GM12878 (cell line): ENCODE results near the gene DNA2.

ENCODE experiments used
- EZH2 ChIP-seq: IDR thresholded peaks from 2 replicates; pipeline ENCODE4 v1.6.1; 2012; ENCODE audit warnings: low read depth, mild to moderate bottlenecking, control low read depth, inconsistent platforms, low read length, borderline replicate concordance; ENCODE audit not compliant: control insufficient read depth
- JUND ChIP-seq: IDR thresholded peaks from 2 replicates; pipeline ENCODE4 v1.6.1; 2012; ENCODE audit warnings: low read depth, mild to moderate bottlenecking, low read length, improper control_type of control experiment, moderate library complexity
- KAT2A ChIP-seq: conservative IDR thresholded peaks from 2 replicates; pipeline ENCODE4 v1.6.1; 2011; ENCODE audit warnings: low read depth, low read length; ENCODE audit not compliant: control insufficient read depth
- RFX5 ChIP-seq: IDR thresholded peaks from 2 replicates; pipeline ENCODE4 v1.6.1; 2011; ENCODE audit warnings: low read depth, low read length, improper control_type of control experiment
- STAT1 ChIP-seq: fragments of 450-650 bp; conservative IDR thresholded peaks from 2 replicates; pipeline ENCODE4 v1.6.1; 2014; ENCODE audit warnings: antibody characterized with exemption, mild to moderate bottlenecking
- ZSCAN29 ChIP-seq: fragments of 450-650 bp; IDR thresholded peaks from 2 replicates; pipeline ENCODE4 v1.6.1; 2017; ENCODE audit warnings: mild to moderate bottlenecking, moderate library complexity
- TF ChIP-seq, protein P1 (sequence below), 3 experiments: IDR thresholded peaks in 2 of 3; conservative IDR thresholded peaks in 1 of 3; 2 replicates each; pipeline ENCODE4 v1.5.1; 2011; ENCODE audit warnings: low read depth in 3 of 3, low read length in 3 of 3, mild to moderate bottlenecking in 3 of 3, control low read depth in 2 of 3, moderate library complexity in 2 of 3, inconsistent platforms in 1 of 3, mixed read lengths in 1 of 3; ENCODE audit not compliant: control insufficient read depth in 2 of 3, insufficient read depth in 1 of 3; ENCODE audit errors: extremely low read depth in 1 of 3
- TF ChIP-seq, protein P2 (sequence below): fragments of 450-650 bp; formaldehyde crosslinking; IDR thresholded peaks from 2 replicates; pipeline ENCODE4 v1.5.0; 2022; ENCODE audit warnings: mild to moderate bottlenecking, missing genetic modification characterization

DNA sequence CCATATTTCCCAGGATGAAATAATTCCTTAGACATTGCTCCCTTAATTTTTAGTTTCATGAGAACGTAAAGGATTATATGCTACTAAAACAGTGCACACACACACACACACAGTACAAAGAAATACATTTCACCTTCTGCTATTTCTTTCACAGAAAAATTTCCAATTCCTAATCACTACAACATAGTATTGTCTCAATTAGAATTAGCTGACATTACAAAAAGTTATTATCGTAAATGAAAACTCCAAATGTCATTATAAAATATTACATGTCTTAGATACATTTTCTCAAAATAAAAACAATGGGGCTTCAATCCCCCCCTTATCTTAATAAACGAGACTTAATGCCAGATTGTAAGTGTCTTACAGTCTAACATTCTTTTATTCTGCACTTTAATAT is 52.4 kb downstream of the DNA2 start:
- TF ChIP-seq, protein P1, sequence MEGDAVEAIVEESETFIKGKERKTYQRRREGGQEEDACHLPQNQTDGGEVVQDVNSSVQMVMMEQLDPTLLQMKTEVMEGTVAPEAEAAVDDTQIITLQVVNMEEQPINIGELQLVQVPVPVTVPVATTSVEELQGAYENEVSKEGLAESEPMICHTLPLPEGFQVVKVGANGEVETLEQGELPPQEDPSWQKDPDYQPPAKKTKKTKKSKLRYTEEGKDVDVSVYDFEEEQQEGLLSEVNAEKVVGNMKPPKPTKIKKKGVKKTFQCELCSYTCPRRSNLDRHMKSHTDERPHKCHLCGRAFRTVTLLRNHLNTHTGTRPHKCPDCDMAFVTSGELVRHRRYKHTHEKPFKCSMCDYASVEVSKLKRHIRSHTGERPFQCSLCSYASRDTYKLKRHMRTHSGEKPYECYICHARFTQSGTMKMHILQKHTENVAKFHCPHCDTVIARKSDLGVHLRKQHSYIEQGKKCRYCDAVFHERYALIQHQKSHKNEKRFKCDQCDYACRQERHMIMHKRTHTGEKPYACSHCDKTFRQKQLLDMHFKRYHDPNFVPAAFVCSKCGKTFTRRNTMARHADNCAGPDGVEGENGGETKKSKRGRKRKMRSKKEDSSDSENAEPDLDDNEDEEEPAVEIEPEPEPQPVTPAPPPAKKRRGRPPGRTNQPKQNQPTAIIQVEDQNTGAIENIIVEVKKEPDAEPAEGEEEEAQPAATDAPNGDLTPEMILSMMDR (IDR thresholded peaks at IDR 0.05 in 2 of 3, conservative IDR thresholded peaks at IDR 0.05 in 1 of 3; ENCODE audit: control insufficient read depth in 2 of 3, extremely low read depth in 1 of 3, insufficient read depth in 1 of 3, low read depth in 3 of 3, low read length in 3 of 3) = no peak
- TF ChIP-seq, protein P2, sequence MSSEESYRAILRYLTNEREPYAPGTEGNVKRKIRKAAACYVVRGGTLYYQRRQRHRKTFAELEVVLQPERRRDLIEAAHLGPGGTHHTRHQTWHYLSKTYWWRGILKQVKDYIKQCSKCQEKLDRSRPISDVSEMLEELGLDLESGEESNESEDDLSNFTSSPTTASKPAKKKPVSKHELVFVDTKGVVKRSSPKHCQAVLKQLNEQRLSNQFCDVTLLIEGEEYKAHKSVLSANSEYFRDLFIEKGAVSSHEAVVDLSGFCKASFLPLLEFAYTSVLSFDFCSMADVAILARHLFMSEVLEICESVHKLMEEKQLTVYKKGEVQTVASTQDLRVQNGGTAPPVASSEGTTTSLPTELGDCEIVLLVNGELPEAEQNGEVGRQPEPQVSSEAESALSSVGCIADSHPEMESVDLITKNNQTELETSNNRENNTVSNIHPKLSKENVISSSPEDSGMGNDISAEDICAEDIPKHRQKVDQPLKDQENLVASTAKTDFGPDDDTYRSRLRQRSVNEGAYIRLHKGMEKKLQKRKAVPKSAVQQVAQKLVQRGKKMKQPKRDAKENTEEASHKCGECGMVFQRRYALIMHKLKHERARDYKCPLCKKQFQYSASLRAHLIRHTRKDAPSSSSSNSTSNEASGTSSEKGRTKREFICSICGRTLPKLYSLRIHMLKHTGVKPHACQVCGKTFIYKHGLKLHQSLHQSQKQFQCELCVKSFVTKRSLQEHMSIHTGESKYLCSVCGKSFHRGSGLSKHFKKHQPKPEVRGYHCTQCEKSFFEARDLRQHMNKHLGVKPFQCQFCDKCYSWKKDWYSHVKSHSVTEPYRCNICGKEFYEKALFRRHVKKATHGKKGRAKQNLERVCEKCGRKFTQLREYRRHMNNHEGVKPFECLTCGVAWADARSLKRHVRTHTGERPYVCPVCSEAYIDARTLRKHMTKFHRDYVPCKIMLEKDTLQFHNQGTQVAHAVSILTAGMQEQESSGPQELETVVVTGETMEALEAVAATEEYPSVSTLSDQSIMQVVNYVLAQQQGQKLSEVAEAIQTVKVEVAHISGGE (CRISPR knock-in tag) = no peak
- no peak for TF ChIP-seq KAT2A
- TF ChIP-seq JUND = no peak
- no peak for TF ChIP-seq EZH2
- TF ChIP-seq RFX5 = no peak
- TF ChIP-seq ZSCAN29 = no peak
- TF ChIP-seq STAT1 = no peak
